ENCODE results near the gene LRP8.

The LRP8 gene

GRCh38 chr1:53328009-53328461 lies at the start of gene LRP8:
LRP8 (minus strand) TSS chr1:53328070; CDS start chr1:53327912, 158 bp downstream.
- peaks cover 15% of the 10 kb centered on the region for H3K4me1 Mint-ChIP-seq (ENCODE audit: low read depth)
- peak within 1 kb of the TSS; percentile 96 for H3K27ac Mint-ChIP-seq
- no peaks in the 10 kb centered on the region for H3K9me3 Mint-ChIP-seq (ENCODE audit: low read depth)
- no peaks in the 10 kb centered on the region for H3K27me3 Mint-ChIP-seq
- H3K4me3 Mint-ChIP-seq: peak within 1 kb of the TSS; percentile 93
- peaks cover 5% of the 10 kb centered on the region for H3K36me3 Mint-ChIP-seq

DNA sequence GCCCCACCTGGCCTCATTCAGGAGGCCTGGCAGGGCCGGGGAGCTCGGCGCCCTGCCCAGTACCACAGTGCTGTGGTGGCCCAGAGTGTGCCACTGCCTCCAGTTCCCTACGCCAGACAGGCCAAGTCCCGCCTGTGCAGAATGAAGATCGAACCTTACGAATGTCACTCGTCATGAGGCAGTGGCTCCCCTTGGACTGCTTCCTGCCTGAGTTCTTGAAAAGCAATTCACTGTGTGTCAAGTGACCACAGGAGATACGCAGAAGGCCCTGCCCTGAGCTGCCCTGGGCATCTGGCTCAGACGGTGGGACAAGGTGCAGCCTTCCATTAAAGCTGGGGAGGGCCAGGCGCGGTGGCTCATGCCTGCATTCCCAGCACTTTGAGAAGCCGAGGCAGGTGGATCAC lies 49.6 kb upstream of the LRP8 start:
- H3K4me3 Mint-ChIP-seq: no peak overlapping the region

GRCh38 chr1:53376742-53377437 lies 49.0 kb upstream of the LRP8 start:
- no peak overlapping the region for H3K4me3 Mint-ChIP-seq
- no peak overlapping the region for H3K27ac Mint-ChIP-seq
- no peaks in the 10 kb centered on the region for H3K36me3 Mint-ChIP-seq
- H3K4me1 Mint-ChIP-seq (ENCODE audit: low read depth): no peaks in the 10 kb centered on the region
- no peaks in the 10 kb centered on the region for H3K9me3 Mint-ChIP-seq (ENCODE audit: low read depth)
- H3K27me3 Mint-ChIP-seq: no peaks in the 10 kb centered on the region

More for the DNA sequence above, 49.6 kb upstream of the LRP8 start:
- Mint-ChIP-seq H3K27me3 (no peaks in the 10 kb centered on the region), H3K9me3 (ENCODE audit: low read depth) (no peaks in the 10 kb centered on the region), H3K27ac (no peak overlapping the region), H3K36me3 (no peaks in the 10 kb centered on the region), H3K4me1 (ENCODE audit: low read depth) (no peaks in the 10 kb centered on the region)

GRCh38 chr1:53376041-53376461 lies 48.2 kb upstream of the LRP8 start:
- no peak overlapping the region for H3K4me3 Mint-ChIP-seq
- no peaks in the 10 kb centered on the region for H3K9me3 Mint-ChIP-seq (ENCODE audit: low read depth)
- H3K27ac Mint-ChIP-seq: no peak overlapping the region
- no peaks in the 10 kb centered on the region for H3K4me1 Mint-ChIP-seq (ENCODE audit: low read depth)
- no peaks in the 10 kb centered on the region for H3K36me3 Mint-ChIP-seq
- no peaks in the 10 kb centered on the region for H3K27me3 Mint-ChIP-seq

GRCh38 chr1:53375440-53375839 lies 47.6 kb upstream of the LRP8 start:
- Mint-ChIP-seq H3K27me3 (no peaks in the 10 kb centered on the region), H3K9me3 (ENCODE audit: low read depth) (no peaks in the 10 kb centered on the region), H3K4me3 (no peak overlapping the region), H3K4me1 (ENCODE audit: low read depth) (no peaks in the 10 kb centered on the region), H3K27ac (no peak overlapping the region), H3K36me3 (no peaks in the 10 kb centered on the region)

- no peak overlapping the region for H3K4me3 Mint-ChIP-seq
Measured at GRCh38 chr1:53373246-53373645, 45.4 kb upstream of the LRP8 start.

GRCh38 chr1:53372501-53372951 lies 44.7 kb upstream of the LRP8 start:
- peaks cover 13% of the 10 kb centered on the region for H3K4me1 Mint-ChIP-seq (ENCODE audit: low read depth)
- H3K27me3 Mint-ChIP-seq: no peaks in the 10 kb centered on the region
- no peaks in the 10 kb centered on the region for H3K9me3 Mint-ChIP-seq (ENCODE audit: low read depth)
- no peak overlapping the region for H3K27ac Mint-ChIP-seq
- H3K36me3 Mint-ChIP-seq: no peaks in the 10 kb centered on the region
- H3K4me3 Mint-ChIP-seq: no peak overlapping the region

More at GRCh38 chr1:53373246-53373645, 45.4 kb upstream of the LRP8 start:
- Mint-ChIP-seq H3K27ac (no peak overlapping the region), H3K27me3 (no peaks in the 10 kb centered on the region), H3K9me3 (ENCODE audit: low read depth) (no peaks in the 10 kb centered on the region), H3K36me3 (no peaks in the 10 kb centered on the region), H3K4me1 (ENCODE audit: low read depth) (peaks cover 6% of the 10 kb centered on the region)

DNA sequence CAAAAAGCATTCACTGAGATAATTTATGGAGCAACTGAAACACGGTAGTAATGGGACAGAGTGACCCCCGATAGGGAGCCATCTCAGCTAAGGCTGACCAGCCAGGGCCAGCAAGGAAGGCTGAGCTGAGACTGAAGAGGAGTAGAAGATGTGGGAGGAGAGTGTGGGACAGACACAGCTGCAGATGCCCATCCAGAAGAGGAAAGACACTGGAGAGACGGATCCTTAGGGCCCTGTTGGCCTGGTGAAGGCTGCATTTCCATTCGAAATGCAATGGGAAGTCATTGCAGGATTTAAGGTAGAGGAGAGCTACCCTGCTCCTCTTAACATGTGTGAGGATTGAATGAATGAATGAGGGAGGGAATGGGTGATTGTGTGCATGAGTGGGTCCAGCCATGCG lies 44.0 kb upstream of the LRP8 start:
- Mint-ChIP-seq H3K27me3 (no peaks in the 10 kb centered on the region), H3K4me1 (ENCODE audit: low read depth) (peaks cover 19% of the 10 kb centered on the region), H3K27ac (no peak overlapping the region), H3K4me3 (no peak overlapping the region), H3K9me3 (ENCODE audit: low read depth) (no peaks in the 10 kb centered on the region), H3K36me3 (no peaks in the 10 kb centered on the region)

DNA sequence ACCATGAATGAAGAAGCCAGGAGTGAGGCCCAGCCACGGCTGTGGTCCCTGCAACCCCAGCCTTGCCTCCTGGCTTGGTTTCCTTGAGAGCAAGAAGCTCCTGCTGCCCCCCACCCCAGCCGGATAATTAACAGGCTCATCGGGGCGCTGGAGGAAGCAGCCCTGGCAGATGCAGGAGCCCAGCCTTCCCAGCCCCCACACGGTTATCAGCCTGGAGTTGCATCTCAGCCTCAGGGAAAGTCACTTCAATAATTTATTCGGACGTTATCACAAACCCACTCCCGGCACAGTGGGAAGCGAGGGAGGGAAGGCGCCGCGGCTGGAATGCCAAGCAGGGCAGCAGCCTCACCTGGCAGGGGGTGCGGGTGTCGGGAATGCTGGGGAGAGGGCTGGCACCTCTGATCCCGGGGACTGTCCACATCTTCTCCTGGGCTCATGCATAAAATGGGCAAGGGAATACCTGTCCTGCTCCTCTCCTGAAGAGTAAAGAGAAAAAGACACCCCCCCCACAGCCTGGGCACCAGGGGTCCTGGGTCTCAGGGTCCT lies 43.3 kb upstream of the LRP8 start:
- H3K27me3 Mint-ChIP-seq: no peaks in the 10 kb centered on the region
- H3K36me3 Mint-ChIP-seq: no peaks in the 10 kb centered on the region
- H3K4me3 Mint-ChIP-seq: no peak overlapping the region
- no peak overlapping the region for H3K27ac Mint-ChIP-seq
- H3K4me1 Mint-ChIP-seq (ENCODE audit: low read depth): peaks cover 24% of the 10 kb centered on the region
- H3K9me3 Mint-ChIP-seq (ENCODE audit: low read depth): no peaks in the 10 kb centered on the region

GRCh38 chr1:53370369-53370961 lies 42.6 kb upstream of the LRP8 start:
- Mint-ChIP-seq H3K27me3 (no peaks in the 10 kb centered on the region), H3K4me3 (no peak overlapping the region), H3K36me3 (no peaks in the 10 kb centered on the region), H3K9me3 (ENCODE audit: low read depth) (no peaks in the 10 kb centered on the region), H3K27ac (no peak overlapping the region), H3K4me1 (ENCODE audit: low read depth) (peaks cover 25% of the 10 kb centered on the region)

DNA sequence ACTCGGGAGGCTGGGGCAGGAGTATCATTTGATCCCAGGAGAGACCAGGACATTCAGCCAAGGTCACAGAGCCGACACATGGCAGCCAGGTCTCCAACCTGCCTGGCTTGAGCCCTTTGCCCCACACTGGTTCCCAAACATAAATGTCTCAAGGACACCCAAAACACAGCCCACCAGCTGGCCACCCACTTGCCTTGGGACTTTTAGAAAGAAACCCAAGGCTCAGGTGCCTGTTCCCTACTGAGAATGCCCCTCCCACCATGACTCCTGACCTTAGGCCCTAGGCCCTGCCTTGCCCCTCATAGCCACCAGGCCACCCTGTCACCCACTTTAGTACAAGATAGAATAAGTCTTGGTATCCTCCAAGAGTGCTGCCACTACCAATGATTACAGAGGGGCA lies 41.9 kb upstream of the LRP8 start:
- H3K4me1 Mint-ChIP-seq (ENCODE audit: low read depth): peaks cover 25% of the 10 kb centered on the region
- no peaks in the 10 kb centered on the region for H3K36me3 Mint-ChIP-seq
- no peaks in the 10 kb centered on the region for H3K27me3 Mint-ChIP-seq
- H3K9me3 Mint-ChIP-seq (ENCODE audit: low read depth): no peaks in the 10 kb centered on the region
- H3K4me3 Mint-ChIP-seq: no peak overlapping the region
- H3K27ac Mint-ChIP-seq: no peak overlapping the region

DNA sequence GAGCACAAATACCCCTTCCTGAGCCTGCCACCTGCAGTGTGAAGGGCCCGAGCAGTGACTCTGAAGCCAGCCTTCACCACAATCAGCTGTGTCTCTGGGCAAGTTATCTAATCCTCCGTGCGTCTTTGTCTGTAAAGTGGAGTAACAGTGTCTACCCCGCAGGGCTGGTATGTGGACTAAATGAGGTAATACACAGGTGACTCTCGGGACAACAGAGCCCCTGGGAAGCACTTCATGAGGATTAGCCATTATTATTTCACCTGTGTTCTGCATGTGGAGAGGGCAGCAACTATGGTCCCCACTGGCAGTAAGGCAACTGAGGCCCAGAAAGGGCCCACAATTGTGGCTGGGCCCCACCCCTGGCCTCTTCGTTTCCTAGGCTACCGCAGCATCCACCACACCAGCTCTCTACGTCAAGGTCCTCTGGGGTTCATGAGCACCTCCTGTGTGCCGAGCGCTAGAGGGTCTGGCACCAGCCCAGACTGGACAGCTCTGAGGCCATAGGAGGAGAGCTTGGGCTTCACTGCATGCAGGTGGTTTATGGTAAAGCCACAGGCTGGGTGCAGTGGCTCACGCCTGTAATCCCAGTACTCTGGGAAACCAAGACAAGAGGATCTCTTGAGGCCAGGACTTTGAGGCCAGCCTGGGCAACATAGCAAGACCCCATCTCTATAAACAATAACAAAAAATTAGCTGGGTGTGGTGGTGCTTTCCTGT lies 41.3 kb upstream of the LRP8 start:
- H3K27ac Mint-ChIP-seq: no peak overlapping the region
- H3K27me3 Mint-ChIP-seq: no peaks in the 10 kb centered on the region
- H3K4me3 Mint-ChIP-seq: no peak overlapping the region
- H3K36me3 Mint-ChIP-seq: no peaks in the 10 kb centered on the region
- H3K4me1 Mint-ChIP-seq (ENCODE audit: low read depth): peaks cover 25% of the 10 kb centered on the region
- no peaks in the 10 kb centered on the region for H3K9me3 Mint-ChIP-seq (ENCODE audit: low read depth)

DNA sequence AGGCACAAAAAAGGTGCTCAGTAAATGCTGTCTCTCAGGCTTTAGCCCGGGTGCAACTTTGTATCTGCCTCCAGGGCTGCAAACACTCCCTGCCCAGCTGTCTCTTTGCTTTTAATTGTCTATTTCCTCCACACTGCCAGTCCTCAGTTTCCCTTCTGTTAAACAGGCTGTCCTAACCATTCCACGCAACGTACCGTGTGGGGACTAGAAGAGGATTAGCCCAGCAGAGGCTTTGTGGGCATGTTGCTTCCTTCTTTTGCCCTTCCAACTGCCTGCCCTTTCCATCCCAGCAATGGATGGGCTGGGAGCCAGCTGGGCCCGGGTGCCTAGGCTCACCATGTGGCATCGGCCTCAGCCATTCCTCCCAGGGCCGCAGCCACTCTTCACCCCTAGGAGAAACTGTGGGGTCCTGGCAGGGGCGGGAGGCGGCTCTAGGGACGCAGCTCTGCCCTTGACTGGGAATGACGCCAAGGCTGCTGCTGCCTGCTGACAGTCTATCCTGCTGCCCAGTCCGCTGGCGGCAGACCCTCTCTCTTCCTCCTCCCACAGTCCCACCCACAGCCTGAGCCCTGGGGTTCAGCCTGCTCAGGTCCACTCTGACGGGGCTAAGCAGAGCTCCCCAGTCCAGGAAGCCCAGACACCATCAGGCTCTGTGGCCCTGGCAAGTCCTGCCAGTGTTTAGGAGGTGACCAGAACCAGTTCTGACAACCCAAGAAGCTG lies 40.6 kb upstream of the LRP8 start:
- Mint-ChIP-seq H3K27me3 (no peaks in the 10 kb centered on the region), H3K36me3 (no peaks in the 10 kb centered on the region), H3K27ac (peak overlapping the region; percentile 92), H3K4me1 (ENCODE audit: low read depth) (peaks cover 25% of the 10 kb centered on the region), H3K4me3 (peak overlapping the region; percentile 88), H3K9me3 (ENCODE audit: low read depth) (no peaks in the 10 kb centered on the region)

- H3K9me3 Mint-ChIP-seq (ENCODE audit: low read depth): no peaks in the 10 kb centered on the region
- H3K27me3 Mint-ChIP-seq: no peaks in the 10 kb centered on the region
- H3K27ac Mint-ChIP-seq: peak overlapping the region; percentile 92
- H3K4me3 Mint-ChIP-seq: peak overlapping the region; percentile 88
- H3K4me1 Mint-ChIP-seq (ENCODE audit: low read depth): peaks cover 25% of the 10 kb centered on the region
- no peaks in the 10 kb centered on the region for H3K36me3 Mint-ChIP-seq
Measured at GRCh38 chr1:53367503-53368313, 39.8 kb upstream of the LRP8 start.
